OCI-LY7 (cell line): Measurements from ENCODE around the gene INSIG2. TPM values are rescaled to one million over a fixed set of nuclear protein-coding genes. Genes with fewer than 3 reads are reported as not detected.

ENCODE experiments used
- BruUV-seq: library from RNA; stranded (reverse); fragments of 400-500 nt; replicated peaks from 2 replicates; lab custom pipeline; 2021; lab: Mats Ljungman, UMichigan
- CTCF ChIA-PET: fragments of 300-600 bp; sonication (Branson Sonifier 250); formaldehyde crosslinking; loops from one replicate; lab custom pipeline; 2022; ENCODE audit warnings: antibody characterized with exemption; ENCODE audit not compliant: unreplicated experiment; lab: Charles Lee
- POLR2A ChIA-PET: fragments of 300-600 bp; sonication (Branson Sonifier 250); formaldehyde crosslinking; loops from one replicate; lab custom pipeline; 2022; ENCODE audit warnings: antibody characterized with exemption; lab: Charles Lee
- DNase-seq: peaks from one replicate; pipeline ENCODE4 v3.0.0-alpha.2; 2015; ENCODE audit warnings: low spot score
- H2AFZ ChIP-seq: fragments of 200-600 bp; sonication (generic), shearing (Covaris generic); 2 replicates; pipeline ENCODE4 v1.6.1; 2014; ENCODE audit warnings: mild to moderate bottlenecking, antibody characterized with exemption, low read length, moderate library complexity
- H3K27ac ChIP-seq: fragments of 200-600 bp; sonication (generic); 2 replicates; pipeline ENCODE4 v1.5.1; 2014; ENCODE audit warnings: mixed run types, low read depth, mild to moderate bottlenecking, moderate library complexity, low read length, inconsistent platforms; ENCODE audit not compliant: poor library complexity, severe bottlenecking
- H3K36me3 ChIP-seq: fragments of 200-600 bp; sonication (generic); 2 replicates; pipeline ENCODE4 v1.6.1; 2014; ENCODE audit warnings: mild to moderate bottlenecking, antibody characterized with exemption, low read length, moderate library complexity, mixed read lengths; ENCODE audit not compliant: insufficient read depth
- H3K4me1 ChIP-seq: fragments of 200-600 bp; sonication (generic); 2 replicates; pipeline ENCODE4 v1.5.1; 2014; ENCODE audit warnings: mild to moderate bottlenecking, low read length; ENCODE audit not compliant: insufficient read depth, poor library complexity, severe bottlenecking
- H3K4me2 ChIP-seq: fragments of 200-600 bp; sonication (generic); 2 replicates; pipeline ENCODE4 v1.6.1; 2014; ENCODE audit warnings: mild to moderate bottlenecking, low read length
- H3K4me3 ChIP-seq: fragments of 200-600 bp; sonication (generic); 2 replicates; pipeline ENCODE4 v1.5.1; 2014; ENCODE audit warnings: mild to moderate bottlenecking, low read depth, low read length; ENCODE audit not compliant: poor library complexity, severe bottlenecking
- H3K79me2 ChIP-seq: fragments of 200-600 bp; sonication (generic); 2 replicates; pipeline ENCODE4 v1.6.1; 2016; ENCODE audit warnings: low read depth, mild to moderate bottlenecking, low read length, moderate library complexity, mixed read lengths; ENCODE audit not compliant: insufficient read depth
- H3K9me2 ChIP-seq: fragments of 200-600 bp; sonication (generic); 2 replicates; pipeline ENCODE4 v1.6.1; 2016; ENCODE audit warnings: mild to moderate bottlenecking, low read length, mixed read lengths; ENCODE audit not compliant: insufficient read depth
- H3K9me3 ChIP-seq: fragments of 200-600 bp; sonication (generic); 2 replicates; pipeline ENCODE4 v1.6.1; 2014; ENCODE audit warnings: mild to moderate bottlenecking, mixed run types, low read length, mixed read lengths
- H4K20me1 ChIP-seq: fragments of 200-600 bp; sonication (generic); 2 replicates; pipeline ENCODE4 v1.6.1; 2014; ENCODE audit warnings: mild to moderate bottlenecking, antibody characterized with exemption, low read length, moderate library complexity, mixed read lengths; ENCODE audit not compliant: insufficient read depth
- CTCF ChIP-seq: fragments of 200-600 bp; sonication (generic); conservative IDR thresholded peaks from 2 replicates; pipeline ENCODE4 v1.5.1; 2014; ENCODE audit warnings: mild to moderate bottlenecking, antibody characterized with exemption, low read length, moderate library complexity, mixed read lengths
- EZH2phosphoT487 ChIP-seq: fragments of 200-600 bp; sonication (generic); IDR thresholded peaks from 2 replicates; pipeline ENCODE4 v1.6.1; 2018; ENCODE audit warnings: low read depth, borderline replicate concordance, mild to moderate bottlenecking, mixed run types, antibody characterized with exemption, low read length, moderate library complexity, mixed read lengths
- intact Hi-C: fragments of 100-400 bp; cut with micrococcal nuclease; formaldehyde crosslinking; loops from one replicate; pipeline ENCODE4 v1.10.0; 2022; ENCODE audit not compliant: unreplicated experiment
- total RNA-seq, 2 experiments: library from RNA; depleted of rRNA in 1 of 2; stranded (reverse); fragments of >200 nt in 1 of 2; shearing (Covaris generic) in 1 of 2; gene quantifications; 2 replicates each; pipeline ENCODE4 v1.2.3, GENCODE V29; 2014 to 2022

The INSIG2 gene
- total RNA-seq, 2 experiments from 2014 or later: 5.9 to 21.2 TPM

- no peaks in the 10 kb centered on the region for H4K20me1 ChIP-seq
- no peak overlapping the region for H3K4me2 ChIP-seq
- TF ChIP-seq EZH2phosphoT487 (no peak), CTCF (no peak)
- no peaks in the 10 kb centered on the region for H3K79me2 ChIP-seq
- H3K4me1 ChIP-seq: no peaks in the 10 kb centered on the region
- intact Hi-C loops: no loop called here
- CTCF ChIA-PET: no interaction called here
- H3K27ac ChIP-seq: no peak overlapping the region
- H3K4me3 ChIP-seq: no peak overlapping the region
- BruUV-seq: no TSS peak
- POLR2A ChIA-PET: interaction anchor here (0.7 kb wide), 1 partner anchor 27 kb away, joined by 3 read pairs; no protein-coding TSS in a partner anchor
- no peaks in the 10 kb centered on the region for H3K9me3 ChIP-seq
- no peaks in the 10 kb centered on the region for H3K36me3 ChIP-seq
- no peaks in the 10 kb centered on the region for H3K9me2 ChIP-seq
- H2AFZ ChIP-seq: no peak overlapping the region
- DNase-seq: no peak
Observed at GRCh38 chr2:118119761-118120400, 31.6 kb downstream of the INSIG2 start.

GRCh38 chr2:118120401-118120780, 32.1 kb downstream of the INSIG2 start:
- CTCF ChIA-PET: no interaction called here
- no peak for TF ChIP-seq EZH2phosphoT487
- TF ChIP-seq CTCF: no peak
- Histone ChIP-seq H3K4me1 (no peaks in the 10 kb centered on the region), H3K79me2 (no peaks in the 10 kb centered on the region), H4K20me1 (no peaks in the 10 kb centered on the region), H3K36me3 (no peaks in the 10 kb centered on the region), H3K9me2 (no peaks in the 10 kb centered on the region), H3K4me2 (no peak overlapping the region), H3K4me3 (no peak overlapping the region), H2AFZ (no peak overlapping the region), H3K27ac (no peak overlapping the region), H3K9me3 (no peaks in the 10 kb centered on the region)
- POLR2A ChIA-PET: no interaction called here
- DNase-seq: no peak
- intact Hi-C loops: no loop called here
- BruUV-seq: no TSS peak

GRCh38 chr2:118121101-118121500, 32.8 kb downstream of the INSIG2 start:
- Histone ChIP-seq H3K9me2 (no peaks in the 10 kb centered on the region), H3K9me3 (no peaks in the 10 kb centered on the region), H3K36me3 (no peaks in the 10 kb centered on the region), H3K4me3 (no peak overlapping the region), H3K27ac (no peak overlapping the region), H3K79me2 (no peaks in the 10 kb centered on the region), H4K20me1 (no peaks in the 10 kb centered on the region), H2AFZ (no peak overlapping the region), H3K4me1 (no peaks in the 10 kb centered on the region), H3K4me2 (no peak overlapping the region)
- ChIA-PET CTCF (no interaction called here), POLR2A (no interaction called here)
- intact Hi-C loops: no loop called here
- no peak for DNase-seq
- TF ChIP-seq EZH2phosphoT487: no peak
- TF ChIP-seq CTCF: no peak
- BruUV-seq: no TSS peak
